Measurements from ENCODE around the gene RPL9. TPM values are rescaled to one million over a fixed set of nuclear protein-coding genes. Genes with fewer than 3 reads are reported as not detected.
"Not testable (repeated sequence)": the region's sequence is repeated elsewhere in the genome, so short reads cannot be mapped to it uniquely, and the experiment has no call there.

The RPL9 gene
- total RNA-seq, 1 experiment from 2014 or later = 971 TPM

GRCh38 chr4:39426728-39427127 lies 32.0 kb downstream of the RPL9 start:
- no peaks in the 10 kb centered on the region for H3K4me1 ChIP-seq (ENCODE audit: insufficient read depth, low read length, poor library complexity, severe bottlenecking)
- ChIA-PET CTCF (no interaction called here), POLR2A (ENCODE audit: low non-redundant PET) (no interaction called here)
- no peak for TF ChIP-seq EZH2 (IDR thresholded peaks at IDR 0.05; ENCODE audit: borderline replicate concordance, low read depth, low read length, poor library complexity, severe bottlenecking)
- TF ChIP-seq CTCF (conservative IDR thresholded peaks at IDR 0.05; ENCODE audit: low read depth, low read length) = no peak
- no peaks in the 10 kb centered on the region for H3K9me3 ChIP-seq (ENCODE audit: low read depth, low read length, poor library complexity, severe bottlenecking)
- BruUV-seq (replicated peaks) = no TSS peak
- intact Hi-C loops (cut with micrococcal nuclease; ENCODE audit: unreplicated experiment) = no loop called here
- H3K36me3 ChIP-seq (ENCODE audit: insufficient read depth, low read length, poor library complexity, severe bottlenecking) = no peaks in the 10 kb centered on the region
- H3K27ac ChIP-seq (ENCODE audit: low read depth, low read length, poor library complexity, severe bottlenecking) = no peak overlapping the region
- H3K27me3 ChIP-seq (replicated peaks; ENCODE audit: insufficient read depth, low read depth, low read length, poor library complexity) = no peaks in the 10 kb centered on the region
- no peak overlapping the region for H3K4me3 ChIP-seq (ENCODE audit: low read depth, low read length, poor library complexity, severe bottlenecking)
- DNase-seq (ENCODE audit: low spot score) = no peak

DNA sequence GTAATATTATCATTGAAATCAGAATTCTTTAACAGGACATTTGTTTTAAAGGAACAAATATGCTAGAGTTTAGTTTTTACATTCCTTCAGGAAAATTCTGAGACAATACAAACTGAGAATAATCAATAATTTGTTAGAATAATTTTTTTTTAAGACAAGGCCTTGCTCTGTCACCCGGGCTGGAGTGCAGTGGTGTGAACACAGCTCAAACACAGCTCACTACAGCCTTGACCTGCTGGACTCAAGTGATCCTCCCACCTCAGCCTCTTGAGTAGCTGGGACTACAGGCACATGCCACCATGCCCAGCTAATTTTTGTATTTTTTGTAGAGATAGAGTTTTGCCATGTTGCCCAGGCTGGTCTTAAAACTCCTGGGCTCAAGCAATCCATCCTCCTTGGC lies 33.4 kb downstream of the RPL9 start:
- intact Hi-C loops (cut with micrococcal nuclease; ENCODE audit: unreplicated experiment); H3K4me1 ChIP-seq (ENCODE audit: insufficient read depth, low read length, poor library complexity, severe bottlenecking); H3K9me3 ChIP-seq (ENCODE audit: low read depth, low read length, poor library complexity, severe bottlenecking); BruUV-seq (replicated peaks); CTCF ChIA-PET; H3K4me3 ChIP-seq (ENCODE audit: low read depth, low read length, poor library complexity, severe bottlenecking); H3K27ac ChIP-seq (ENCODE audit: low read depth, low read length, poor library complexity, severe bottlenecking); POLR2A ChIA-PET (ENCODE audit: low non-redundant PET); H3K36me3 ChIP-seq (ENCODE audit: insufficient read depth, low read length, poor library complexity, severe bottlenecking); H3K27me3 ChIP-seq (replicated peaks; ENCODE audit: insufficient read depth, low read depth, low read length, poor library complexity); DNase-seq (ENCODE audit: low spot score): not testable (repeated sequence)

GRCh38 chr4:39422247-39422646 lies 36.5 kb downstream of the RPL9 start:
- TF ChIP-seq CTCF (conservative IDR thresholded peaks at IDR 0.05; ENCODE audit: low read depth, low read length) (no peak), EZH2 (IDR thresholded peaks at IDR 0.05; ENCODE audit: borderline replicate concordance, low read depth, low read length, poor library complexity, severe bottlenecking) (no peak)
- Histone ChIP-seq H3K36me3 (ENCODE audit: insufficient read depth, low read length, poor library complexity, severe bottlenecking) (no peaks in the 10 kb centered on the region), H3K4me1 (ENCODE audit: insufficient read depth, low read length, poor library complexity, severe bottlenecking) (no peaks in the 10 kb centered on the region), H3K4me3 (ENCODE audit: low read depth, low read length, poor library complexity, severe bottlenecking) (no peak overlapping the region), H3K27ac (ENCODE audit: low read depth, low read length, poor library complexity, severe bottlenecking) (no peak overlapping the region), H3K9me3 (ENCODE audit: low read depth, low read length, poor library complexity, severe bottlenecking) (no peaks in the 10 kb centered on the region), H3K27me3 (replicated peaks; ENCODE audit: insufficient read depth, low read depth, low read length, poor library complexity) (no peaks in the 10 kb centered on the region)
- no peak for DNase-seq (ENCODE audit: low spot score)
- BruUV-seq (replicated peaks) = no TSS peak
- CTCF ChIA-PET = no interaction called here
- intact Hi-C loops (cut with micrococcal nuclease; ENCODE audit: unreplicated experiment) = no loop called here
- POLR2A ChIA-PET (ENCODE audit: low non-redundant PET) = no interaction called here

DNA sequence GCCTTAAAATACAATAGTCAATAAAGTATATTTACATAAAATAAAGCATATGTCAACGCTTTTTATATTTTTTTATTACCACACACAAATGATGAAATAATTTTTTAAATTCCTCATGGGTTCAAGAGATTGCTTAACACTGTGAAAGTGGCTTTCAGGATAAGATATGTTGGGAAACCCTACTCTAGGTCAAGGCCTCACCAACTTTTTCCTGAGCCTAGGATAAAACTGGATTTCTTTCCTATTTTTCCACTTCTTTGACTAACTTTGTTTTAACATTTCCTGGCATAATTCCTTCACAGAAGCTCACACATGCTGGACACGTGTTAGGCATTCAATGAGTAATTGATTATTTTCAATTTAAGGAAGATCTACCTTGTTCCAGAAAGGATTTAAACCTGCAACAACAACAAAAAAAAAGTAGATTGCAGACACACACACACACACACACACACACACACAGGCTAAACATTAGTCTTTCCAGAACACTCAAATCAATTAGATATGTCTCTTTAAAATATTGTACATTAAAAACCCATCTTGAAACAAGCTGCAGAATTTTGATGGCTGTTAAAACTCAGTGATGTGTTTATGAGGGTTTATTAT lies 42.9 kb downstream of the RPL9 start:
- Histone ChIP-seq H3K36me3 (ENCODE audit: insufficient read depth, low read length, poor library complexity, severe bottlenecking) (no peaks in the 10 kb centered on the region), H3K27ac (ENCODE audit: low read depth, low read length, poor library complexity, severe bottlenecking) (no peak overlapping the region), H3K4me1 (ENCODE audit: insufficient read depth, low read length, poor library complexity, severe bottlenecking) (no peaks in the 10 kb centered on the region), H3K4me3 (ENCODE audit: low read depth, low read length, poor library complexity, severe bottlenecking) (no peak overlapping the region), H3K9me3 (ENCODE audit: low read depth, low read length, poor library complexity, severe bottlenecking) (no peaks in the 10 kb centered on the region), H3K27me3 (replicated peaks; ENCODE audit: insufficient read depth, low read depth, low read length, poor library complexity) (no peaks in the 10 kb centered on the region)
- no peak for TF ChIP-seq EZH2 (IDR thresholded peaks at IDR 0.05; ENCODE audit: borderline replicate concordance, low read depth, low read length, poor library complexity, severe bottlenecking)
- no peak for TF ChIP-seq CTCF (conservative IDR thresholded peaks at IDR 0.05; ENCODE audit: low read depth, low read length)
- intact Hi-C loops (cut with micrococcal nuclease; ENCODE audit: unreplicated experiment) = no loop called here
- CTCF ChIA-PET = interaction anchor here (0.6 kb wide), 1 partner anchor 12 kb away, joined by 4 read pairs; no protein-coding TSS in a partner anchor
- no peak for DNase-seq (ENCODE audit: low spot score)
- POLR2A ChIA-PET (ENCODE audit: low non-redundant PET) = no interaction called here
- no TSS peak for BruUV-seq (replicated peaks)

DNA sequence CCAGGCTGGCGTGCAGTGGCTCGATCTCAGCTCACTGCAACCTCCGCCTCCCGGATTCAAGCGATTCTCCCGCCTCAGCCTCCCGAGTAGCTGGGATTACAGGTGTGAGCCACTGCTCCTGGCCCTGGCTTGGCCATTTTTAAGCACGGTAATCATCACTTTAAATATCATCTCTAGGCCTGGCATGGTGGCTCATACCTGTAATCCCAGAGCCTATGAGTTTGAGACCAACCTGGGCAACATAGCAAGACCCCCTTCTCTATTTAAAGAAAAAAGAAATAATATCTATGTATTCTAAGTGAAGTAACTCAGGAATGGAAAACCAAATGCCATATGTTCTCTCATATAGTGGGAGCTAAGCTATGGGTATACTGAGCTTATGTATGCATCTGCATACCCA lies 47.2 kb downstream of the RPL9 start:
- POLR2A ChIA-PET (ENCODE audit: low non-redundant PET) = interaction anchor here (0.6 kb wide), 1 partner anchor 27 kb away, joined by 5 read pairs; no protein-coding TSS in a partner anchor
- H3K27me3 ChIP-seq (replicated peaks; ENCODE audit: insufficient read depth, low read depth, low read length, poor library complexity); H3K4me3 ChIP-seq (ENCODE audit: low read depth, low read length, poor library complexity, severe bottlenecking); H3K4me1 ChIP-seq (ENCODE audit: insufficient read depth, low read length, poor library complexity, severe bottlenecking); CTCF ChIA-PET; BruUV-seq (replicated peaks); H3K27ac ChIP-seq (ENCODE audit: low read depth, low read length, poor library complexity, severe bottlenecking); DNase-seq (ENCODE audit: low spot score); intact Hi-C loops (cut with micrococcal nuclease; ENCODE audit: unreplicated experiment); H3K9me3 ChIP-seq (ENCODE audit: low read depth, low read length, poor library complexity, severe bottlenecking); H3K36me3 ChIP-seq (ENCODE audit: insufficient read depth, low read length, poor library complexity, severe bottlenecking): not testable (repeated sequence)
